ENCODE data around the gene CDH18.

Gene CDH18

DNA sequence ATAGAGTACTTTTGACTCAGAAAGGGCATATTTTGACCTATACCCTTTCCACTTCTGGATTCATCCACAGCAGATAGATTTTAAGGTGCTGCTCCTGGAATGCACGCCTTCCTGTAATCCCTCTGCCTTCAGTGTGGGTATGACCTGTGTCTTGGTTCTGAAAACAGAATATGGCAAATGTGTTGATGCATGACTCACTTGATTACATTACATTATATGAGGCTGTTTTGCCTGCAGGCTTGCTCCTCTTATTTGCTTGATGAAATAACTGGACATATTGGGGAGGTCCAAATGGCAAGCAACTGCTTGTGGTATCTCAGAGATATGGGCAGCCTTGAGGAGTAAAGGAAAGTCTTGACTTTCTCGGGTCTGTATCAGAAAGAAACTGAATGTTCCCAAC is 468.6 kb downstream of the CDH18 start:
- Histone ChIP-seq H3K4me1 (ENCODE audit: insufficient read depth, poor library complexity, severe bottlenecking) (peaks cover 2% of the 10 kb centered on the region), H3K4me3 (ENCODE audit: severe bottlenecking) (no peak overlapping the region), H3K27me3 (ENCODE audit: insufficient read depth, poor library complexity, severe bottlenecking) (no peaks in the 10 kb centered on the region), H3K9me3 (ENCODE audit: severe bottlenecking) (peaks cover 3% of the 10 kb centered on the region), H3K27ac (ENCODE audit: poor library complexity, severe bottlenecking) (no peak overlapping the region), H3K36me3 (ENCODE audit: low read depth) (no peaks in the 10 kb centered on the region)
- TF ChIP-seq, protein P1, sequence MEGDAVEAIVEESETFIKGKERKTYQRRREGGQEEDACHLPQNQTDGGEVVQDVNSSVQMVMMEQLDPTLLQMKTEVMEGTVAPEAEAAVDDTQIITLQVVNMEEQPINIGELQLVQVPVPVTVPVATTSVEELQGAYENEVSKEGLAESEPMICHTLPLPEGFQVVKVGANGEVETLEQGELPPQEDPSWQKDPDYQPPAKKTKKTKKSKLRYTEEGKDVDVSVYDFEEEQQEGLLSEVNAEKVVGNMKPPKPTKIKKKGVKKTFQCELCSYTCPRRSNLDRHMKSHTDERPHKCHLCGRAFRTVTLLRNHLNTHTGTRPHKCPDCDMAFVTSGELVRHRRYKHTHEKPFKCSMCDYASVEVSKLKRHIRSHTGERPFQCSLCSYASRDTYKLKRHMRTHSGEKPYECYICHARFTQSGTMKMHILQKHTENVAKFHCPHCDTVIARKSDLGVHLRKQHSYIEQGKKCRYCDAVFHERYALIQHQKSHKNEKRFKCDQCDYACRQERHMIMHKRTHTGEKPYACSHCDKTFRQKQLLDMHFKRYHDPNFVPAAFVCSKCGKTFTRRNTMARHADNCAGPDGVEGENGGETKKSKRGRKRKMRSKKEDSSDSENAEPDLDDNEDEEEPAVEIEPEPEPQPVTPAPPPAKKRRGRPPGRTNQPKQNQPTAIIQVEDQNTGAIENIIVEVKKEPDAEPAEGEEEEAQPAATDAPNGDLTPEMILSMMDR (IDR thresholded peaks at IDR 0.05; ENCODE audit: poor library complexity, severe bottlenecking) = no peak
- ATAC-seq (ENCODE audit: low read depth) = peak; percentile 61; the same call in 2 of the 3 replicates
- DNase-seq (ENCODE audit: low spot score) = no peak

GRCh38 chr5:19498852-19499251 is 489.1 kb downstream of the CDH18 start:
- H3K9me3 ChIP-seq (ENCODE audit: severe bottlenecking) = no peaks in the 10 kb centered on the region
- peak; percentile 61; the same call in 2 of the 3 replicates for ATAC-seq (ENCODE audit: low read depth)

GRCh38 chr5:19497229-19497815 is 490.7 kb downstream of the CDH18 start:
- Histone ChIP-seq H3K27me3 (ENCODE audit: insufficient read depth, poor library complexity, severe bottlenecking) (no peaks in the 10 kb centered on the region), H3K36me3 (ENCODE audit: low read depth) (no peaks in the 10 kb centered on the region), H3K9me3 (ENCODE audit: severe bottlenecking) (no peaks in the 10 kb centered on the region), H3K27ac (ENCODE audit: poor library complexity, severe bottlenecking) (no peak overlapping the region), H3K4me3 (ENCODE audit: severe bottlenecking) (no peak overlapping the region), H3K4me1 (ENCODE audit: insufficient read depth, poor library complexity, severe bottlenecking) (no peaks in the 10 kb centered on the region)
- TF ChIP-seq, protein P1 (IDR thresholded peaks at IDR 0.05; ENCODE audit: poor library complexity, severe bottlenecking) = no peak
- DNase-seq (ENCODE audit: low spot score) = no peak
- ATAC-seq (ENCODE audit: low read depth) = no peak

More at GRCh38 chr5:19498852-19499251, 489.1 kb downstream of the CDH18 start:
- Histone ChIP-seq H3K27me3 (ENCODE audit: insufficient read depth, poor library complexity, severe bottlenecking) (no peaks in the 10 kb centered on the region), H3K4me1 (ENCODE audit: insufficient read depth, poor library complexity, severe bottlenecking) (no peaks in the 10 kb centered on the region), H3K4me3 (ENCODE audit: severe bottlenecking) (no peak overlapping the region), H3K27ac (ENCODE audit: poor library complexity, severe bottlenecking) (no peak overlapping the region), H3K36me3 (ENCODE audit: low read depth) (no peaks in the 10 kb centered on the region)
- TF ChIP-seq, protein P1 (IDR thresholded peaks at IDR 0.05; ENCODE audit: poor library complexity, severe bottlenecking) = no peak
- no peak for DNase-seq (ENCODE audit: low spot score)

- Histone ChIP-seq H3K27me3 (ENCODE audit: insufficient read depth, poor library complexity, severe bottlenecking) (no peaks in the 10 kb centered on the region), H3K4me3 (ENCODE audit: severe bottlenecking) (no peak overlapping the region), H3K27ac (ENCODE audit: poor library complexity, severe bottlenecking) (no peak overlapping the region), H3K36me3 (ENCODE audit: low read depth) (no peaks in the 10 kb centered on the region), H3K4me1 (ENCODE audit: insufficient read depth, poor library complexity, severe bottlenecking) (no peaks in the 10 kb centered on the region), H3K9me3 (ENCODE audit: severe bottlenecking) (no peaks in the 10 kb centered on the region)
- TF ChIP-seq, protein P1 (IDR thresholded peaks at IDR 0.05; ENCODE audit: poor library complexity, severe bottlenecking) = no peak
- ATAC-seq (ENCODE audit: low read depth) (no peak), DNase-seq (ENCODE audit: low spot score) (no peak)
These were observed 491.9 kb downstream of the CDH18 start for GRCh38 chr5:19496056-19496455.

- H3K27ac ChIP-seq (ENCODE audit: poor library complexity, severe bottlenecking) = no peak overlapping the region
- H3K9me3 ChIP-seq (ENCODE audit: severe bottlenecking) = no peaks in the 10 kb centered on the region
- DNase-seq (ENCODE audit: low spot score) = no peak
- no peak overlapping the region for H3K4me3 ChIP-seq (ENCODE audit: severe bottlenecking)
- H3K27me3 ChIP-seq (ENCODE audit: insufficient read depth, poor library complexity, severe bottlenecking) = no peaks in the 10 kb centered on the region
- TF ChIP-seq, protein P1 (IDR thresholded peaks at IDR 0.05; ENCODE audit: poor library complexity, severe bottlenecking) = no peak
- no peaks in the 10 kb centered on the region for H3K4me1 ChIP-seq (ENCODE audit: insufficient read depth, poor library complexity, severe bottlenecking)
- no peaks in the 10 kb centered on the region for H3K36me3 ChIP-seq (ENCODE audit: low read depth)
- 0 out of 3 replicates have a peak, but pooled peaks have one; percentile 25 for ATAC-seq (ENCODE audit: low read depth)
These were observed 495.1 kb downstream of the CDH18 start for GRCh38 chr5:19492861-19493260.
